ENCODE results near the gene JAKMIP3.

DNA sequence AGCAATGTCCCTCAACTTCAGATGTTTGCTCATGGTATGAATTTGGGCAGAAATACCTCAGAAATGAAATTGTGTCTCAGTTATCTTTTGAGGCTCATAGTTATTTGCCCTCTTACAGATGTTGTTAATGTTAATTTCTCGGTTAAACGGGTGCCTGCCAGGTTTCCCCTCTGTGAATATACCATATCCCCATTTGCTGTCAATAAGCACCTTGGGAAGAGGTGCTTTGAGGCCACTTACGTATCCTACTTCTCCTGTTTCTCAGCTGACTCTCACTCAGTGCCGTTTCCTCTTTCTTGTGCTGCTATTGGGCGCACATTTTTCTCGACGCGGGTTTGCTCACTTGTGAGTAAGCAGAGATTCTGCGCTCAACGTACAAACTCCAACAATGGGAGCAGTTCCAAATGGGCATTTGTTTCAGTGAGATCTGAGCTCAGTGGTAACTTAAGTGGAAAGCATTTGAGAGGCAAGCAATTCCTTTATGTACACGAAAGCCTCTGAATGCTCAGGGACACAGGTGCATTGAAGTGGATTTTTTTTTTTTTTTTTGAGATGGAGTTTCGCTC, 34.8 kb upstream of the JAKMIP3 start:
- TF ChIP-seq ELF4 (IDR thresholded peaks at IDR 0.05) (no peak), ARNT (IDR thresholded peaks at IDR 0.05) (no peak), BHLHE40 (IDR thresholded peaks at IDR 0.05; ENCODE audit: borderline replicate concordance) (no peak), FOXM1 (IDR thresholded peaks at IDR 0.05; ENCODE audit: borderline replicate concordance) (no peak), SP1 (IDR thresholded peaks at IDR 0.05) (no peak), HDGF (IDR thresholded peaks at IDR 0.05; ENCODE audit: borderline replicate concordance) (no peak)

All from HEK293T (cell line).